Vagina (tissue), 2 donors: ENCODE measurements around the gene RNF141. TPM values are rescaled to one million over a fixed set of nuclear protein-coding genes. Genes with fewer than 3 reads are reported as not detected.
A peak's percentile ranks its signal among the peaks of the same experiment; 100 is the strongest.

Experiments
- DNase-seq, 2 donors: peaks; one replicate each; pipeline ENCODE4 v3.0.0-alpha.2; 2017; ENCODE audit errors: extremely low spot score in 2 of 2
- H3K27ac ChIP-seq: fragments of 200-600 bp; sonication (generic); one replicate; pipeline ENCODE4 v1.5.1; 2019
- H3K27me3 ChIP-seq: fragments of 200-600 bp; sonication (generic); one replicate; pipeline ENCODE4 v1.5.1; 2019
- H3K36me3 ChIP-seq, 2 donors: fragments of 200-600 bp; sonication (generic); one replicate each; pipeline ENCODE4 v1.5.1; 2017 to 2019
- H3K4me1 ChIP-seq: fragments of 200-600 bp; sonication (generic); one replicate; pipeline ENCODE4 v1.5.1; 2019
- H3K4me3 ChIP-seq, 2 donors: fragments of 200-600 bp; sonication (generic); 1 replicate in 1 of 2; 2 replicates in 1 of 2; pipeline ENCODE4 v1.5.1; 2016 to 2019
- H3K9me3 ChIP-seq: fragments of 200-600 bp; sonication (generic); one replicate; pipeline ENCODE4 v1.5.1; 2019
- POLR2A ChIP-seq, 2 donors: fragments of 450-650 bp; IDR thresholded peaks; one replicate each; pipeline ENCODE4 v1.6.1; 2017; ENCODE audit warnings: antibody characterized with exemption in 2 of 2, mild to moderate bottlenecking in 2 of 2, moderate library complexity in 2 of 2
- POLR2AphosphoS5 ChIP-seq, 2 donors: sonication (generic); formaldehyde crosslinking; IDR thresholded peaks; one replicate each; pipeline ENCODE4 v1.9.0; 2017; ENCODE audit warnings: antibody characterized with exemption in 2 of 2, mild to moderate bottlenecking in 2 of 2, low read depth in 1 of 2; ENCODE audit not compliant: insufficient read depth in 1 of 2
- intact Hi-C: fragments of 100-400 bp; cut with DNase I; formaldehyde crosslinking; loops from one replicate; pipeline ENCODE4 v1.15.1; 2023
- total RNA-seq: library from RNA; depleted of rRNA; stranded (reverse); fragments of >200 nt; gene quantifications from one replicate; pipeline ENCODE4 v1.2.3, GENCODE V29; 2016
- TF ChIP-seq, protein P1 (sequence below), 3 experiments: fragments of 450-650 bp in 2 of 3; fragments of 200-600 bp in 1 of 3; sonication (generic) in 1 of 3; IDR thresholded peaks; one replicate each; pipeline ENCODE4 v1.5.1; 2017 to 2019; ENCODE audit warnings: antibody characterized with exemption in 3 of 3, mild to moderate bottlenecking in 2 of 3, moderate library complexity in 2 of 3

The RNF141 gene
- total RNA-seq, 1 donor from 2014 or later = 19.2 TPM

DNA sequence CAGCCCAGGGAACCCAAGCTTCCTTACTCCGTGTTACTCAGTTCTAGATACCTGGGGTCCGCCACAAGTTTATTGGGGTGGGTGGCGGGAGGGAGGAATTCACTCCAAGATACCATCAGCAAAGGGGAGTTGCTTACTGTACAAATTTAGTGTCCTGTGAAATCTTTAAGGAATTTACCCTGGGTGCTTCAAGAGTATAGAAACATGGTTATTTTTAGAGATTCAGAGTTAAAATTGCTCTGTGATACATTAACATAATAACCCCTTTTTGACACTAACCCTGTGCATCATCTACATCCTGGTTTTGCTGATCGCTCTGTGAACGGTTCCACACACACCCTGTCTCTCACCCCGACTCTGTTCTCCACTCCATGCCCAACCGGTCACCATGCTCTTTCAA is 46.4 kb upstream of the RNF141 start:
- intact Hi-C loops = no loop called here
- peak overlapping the region; percentile 70 for H3K27ac ChIP-seq

GRCh38 chr11:10584071-10584501 is 43.1 kb upstream of the RNF141 start:
- DNase-seq = peak in 1 of 2 donors; percentile 84
- Histone ChIP-seq H3K27ac (peak overlapping the region; percentile 70), H3K9me3 (no peaks in the 10 kb centered on the region), H3K4me3 (no peak overlapping the region), H3K36me3 (peaks cover 0 to 13% of the 10 kb centered on the region in 2 donors), H3K27me3 (no peaks in the 10 kb centered on the region), H3K4me1 (peaks cover 58% of the 10 kb centered on the region)
- intact Hi-C loops = no loop called here
- peak in 1 of 2 donors; percentile 22 for TF ChIP-seq POLR2AphosphoS5 (IDR thresholded peaks at IDR 0.05; ENCODE audit: insufficient read depth in 1 of 2, low read depth in 1 of 2)
- TF ChIP-seq, protein P1, sequence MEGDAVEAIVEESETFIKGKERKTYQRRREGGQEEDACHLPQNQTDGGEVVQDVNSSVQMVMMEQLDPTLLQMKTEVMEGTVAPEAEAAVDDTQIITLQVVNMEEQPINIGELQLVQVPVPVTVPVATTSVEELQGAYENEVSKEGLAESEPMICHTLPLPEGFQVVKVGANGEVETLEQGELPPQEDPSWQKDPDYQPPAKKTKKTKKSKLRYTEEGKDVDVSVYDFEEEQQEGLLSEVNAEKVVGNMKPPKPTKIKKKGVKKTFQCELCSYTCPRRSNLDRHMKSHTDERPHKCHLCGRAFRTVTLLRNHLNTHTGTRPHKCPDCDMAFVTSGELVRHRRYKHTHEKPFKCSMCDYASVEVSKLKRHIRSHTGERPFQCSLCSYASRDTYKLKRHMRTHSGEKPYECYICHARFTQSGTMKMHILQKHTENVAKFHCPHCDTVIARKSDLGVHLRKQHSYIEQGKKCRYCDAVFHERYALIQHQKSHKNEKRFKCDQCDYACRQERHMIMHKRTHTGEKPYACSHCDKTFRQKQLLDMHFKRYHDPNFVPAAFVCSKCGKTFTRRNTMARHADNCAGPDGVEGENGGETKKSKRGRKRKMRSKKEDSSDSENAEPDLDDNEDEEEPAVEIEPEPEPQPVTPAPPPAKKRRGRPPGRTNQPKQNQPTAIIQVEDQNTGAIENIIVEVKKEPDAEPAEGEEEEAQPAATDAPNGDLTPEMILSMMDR (IDR thresholded peaks at IDR 0.05) = no peak

More for the DNA sequence above, 46.4 kb upstream of the RNF141 start:
- H3K36me3 ChIP-seq = no peaks in the 10 kb centered on the region
- peaks cover 61% of the 10 kb centered on the region for H3K4me1 ChIP-seq
- no peaks in the 10 kb centered on the region for H3K9me3 ChIP-seq
- peak in 1 of 2 donors; percentile 64 for DNase-seq
- TF ChIP-seq POLR2AphosphoS5 (IDR thresholded peaks at IDR 0.05; ENCODE audit: insufficient read depth in 1 of 2, low read depth in 1 of 2) (no peak), POLR2A (IDR thresholded peaks at IDR 0.05) (no peak)
- TF ChIP-seq, protein P1 (IDR thresholded peaks at IDR 0.05) = no peak
- no peak overlapping the region for H3K4me3 ChIP-seq
- no peaks in the 10 kb centered on the region for H3K27me3 ChIP-seq

DNA sequence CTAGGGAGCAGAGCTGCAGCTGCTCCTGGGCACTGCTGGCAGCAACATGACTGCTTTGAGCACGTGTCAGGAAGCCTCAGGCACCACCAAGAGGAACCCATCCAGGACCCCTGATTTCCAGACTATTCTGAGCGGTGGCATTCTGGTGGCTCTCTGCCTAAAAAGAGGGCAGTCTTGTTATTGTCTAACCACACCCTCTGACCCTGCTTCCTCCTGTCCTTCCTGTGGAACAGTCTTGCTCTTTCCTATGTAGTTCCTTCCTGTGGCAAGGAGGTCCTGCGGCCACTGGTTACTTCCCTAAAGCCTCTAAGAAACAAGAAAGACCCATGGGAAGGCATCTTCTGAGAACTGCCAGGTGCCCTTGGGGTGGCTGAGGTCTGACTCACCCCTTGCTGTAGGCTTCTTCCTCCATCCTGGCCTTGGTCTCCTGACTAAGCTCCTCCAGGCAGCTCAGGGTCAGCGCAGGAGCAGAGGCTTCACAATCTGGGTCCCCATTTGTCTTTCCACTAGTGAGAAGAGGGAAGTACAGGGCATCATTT is 40.6 kb upstream of the RNF141 start:
- H3K9me3 ChIP-seq = no peaks in the 10 kb centered on the region
- peaks cover 46% of the 10 kb centered on the region for H3K4me1 ChIP-seq
- peak overlapping the region; percentile 28 for H3K27ac ChIP-seq
- peaks cover 0 to 22% of the 10 kb centered on the region in 2 donors for H3K36me3 ChIP-seq
- TF ChIP-seq, protein P1 (IDR thresholded peaks at IDR 0.05) = no peak
- no peak for TF ChIP-seq POLR2A (IDR thresholded peaks at IDR 0.05)
- no peak for TF ChIP-seq POLR2AphosphoS5 (IDR thresholded peaks at IDR 0.05; ENCODE audit: insufficient read depth in 1 of 2, low read depth in 1 of 2)
- peak in 1 of 2 donors; percentile 87 for DNase-seq
- no peaks in the 10 kb centered on the region for H3K27me3 ChIP-seq
- intact Hi-C loops = no loop called here
- no peak overlapping the region for H3K4me3 ChIP-seq

DNA sequence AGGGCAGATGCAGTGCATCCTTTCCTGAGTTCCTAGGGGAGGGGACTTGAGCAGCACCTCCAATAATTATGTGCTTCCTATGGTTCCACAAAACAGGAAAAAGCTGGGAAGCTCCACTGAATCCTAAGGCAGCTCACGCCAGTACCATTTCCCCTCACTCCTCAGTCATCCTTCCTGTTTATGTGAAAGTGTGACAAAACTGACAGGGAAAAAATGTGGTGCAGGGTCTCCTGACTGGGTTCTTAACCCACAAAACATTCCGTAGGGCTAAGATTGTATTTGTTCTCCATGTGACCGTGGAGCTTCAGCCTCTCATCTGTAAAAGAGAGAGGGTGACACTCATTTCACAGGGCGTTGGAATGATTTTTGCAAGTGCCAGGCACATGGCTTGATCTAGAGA is 39.6 kb upstream of the RNF141 start:
- peak overlapping the region; percentile 28 for H3K27ac ChIP-seq
- peaks cover 36% of the 10 kb centered on the region for H3K4me1 ChIP-seq
- no peaks in the 10 kb centered on the region for H3K9me3 ChIP-seq
- H3K27me3 ChIP-seq = no peaks in the 10 kb centered on the region
- TF ChIP-seq POLR2A (IDR thresholded peaks at IDR 0.05) (no peak), POLR2AphosphoS5 (IDR thresholded peaks at IDR 0.05; ENCODE audit: insufficient read depth in 1 of 2, low read depth in 1 of 2) (no peak)
- TF ChIP-seq, protein P1 (IDR thresholded peaks at IDR 0.05) = no peak
- DNase-seq = peak in 1 of 2 donors; percentile 37
- peaks cover 0 to 27% of the 10 kb centered on the region in 2 donors for H3K36me3 ChIP-seq
- intact Hi-C loops = no loop called here
- H3K4me3 ChIP-seq = no peak overlapping the region

GRCh38 chr11:10579700-10580099 is 38.7 kb upstream of the RNF141 start:
- DNase-seq = no peak
- H3K27me3 ChIP-seq = no peaks in the 10 kb centered on the region
- no peaks in the 10 kb centered on the region for H3K9me3 ChIP-seq
- H3K36me3 ChIP-seq = peaks cover 0 to 27% of the 10 kb centered on the region in 2 donors
- H3K4me1 ChIP-seq = peaks cover 29% of the 10 kb centered on the region
- intact Hi-C loops = no loop called here
- no peak overlapping the region for H3K27ac ChIP-seq
- no peak for TF ChIP-seq POLR2A (IDR thresholded peaks at IDR 0.05)
- no peak for TF ChIP-seq POLR2AphosphoS5 (IDR thresholded peaks at IDR 0.05; ENCODE audit: insufficient read depth in 1 of 2, low read depth in 1 of 2)
- TF ChIP-seq, protein P1 (IDR thresholded peaks at IDR 0.05) = no peak
- no peak overlapping the region for H3K4me3 ChIP-seq
